Endodermal cell (in vitro differentiated cells): Measurements from ENCODE around the gene MAGEB3. TPM values are rescaled to one million over a fixed set of nuclear protein-coding genes. Genes with fewer than 3 reads are reported as not detected.

Source experiments
- DNase-seq: peaks from one replicate; pipeline ENCODE4 v3.0.0-alpha.2; 2017
- H3K27ac ChIP-seq: 2 replicates; pipeline ENCODE4 v1.5.1; 2013; ENCODE audit warnings: mild to moderate bottlenecking, low read depth, low read length, moderate library complexity
- H3K27me3 ChIP-seq: 2 replicates; pipeline ENCODE4 v1.6.1; 2013; ENCODE audit warnings: mild to moderate bottlenecking, low read length, moderate library complexity; ENCODE audit not compliant: insufficient read depth, control insufficient read depth, poor library complexity, severe bottlenecking
- H3K36me3 ChIP-seq: 2 replicates; pipeline ENCODE4 v1.7.0; 2013; ENCODE audit warnings: mild to moderate bottlenecking, low read length, moderate library complexity; ENCODE audit not compliant: control insufficient read depth, insufficient read depth
- H3K4me1 ChIP-seq: one replicate; pipeline ENCODE4 v1.7.0; 2013; ENCODE audit warnings: low read length; ENCODE audit not compliant: control insufficient read depth, insufficient read depth
- H3K4me3 ChIP-seq: 2 replicates; pipeline ENCODE4 v1.5.1; 2013; ENCODE audit warnings: mild to moderate bottlenecking, low read length, moderate library complexity
- H3K9ac ChIP-seq: 2 replicates; pipeline ENCODE4 v1.6.1; 2013; ENCODE audit warnings: mild to moderate bottlenecking, low read length, moderate library complexity; ENCODE audit not compliant: poor library complexity, severe bottlenecking; ENCODE audit errors: extremely low read depth
- H3K9me3 ChIP-seq: 2 replicates; pipeline ENCODE4 v1.6.1; 2013; ENCODE audit warnings: mild to moderate bottlenecking, low read length, moderate library complexity; ENCODE audit not compliant: control insufficient read depth
- H3K27ac Mint-ChIP-seq: 2 replicates; pipeline ENCODE4 v1.8.0; 2020; ENCODE audit warnings: mixed read lengths
- H3K27me3 Mint-ChIP-seq: 2 replicates; pipeline ENCODE4 v1.8.0; 2021; ENCODE audit warnings: mild to moderate bottlenecking, mixed read lengths; ENCODE audit not compliant: insufficient read depth
- H3K36me3 Mint-ChIP-seq: 2 replicates; pipeline ENCODE4 v1.8.0; 2020; ENCODE audit warnings: low read depth, mixed read lengths
- H3K4me1 Mint-ChIP-seq: 2 replicates; pipeline ENCODE4 v1.8.0; 2020; ENCODE audit warnings: mixed read lengths
- H3K4me3 Mint-ChIP-seq: 2 replicates; pipeline ENCODE4 v1.8.0; 2020; ENCODE audit warnings: mild to moderate bottlenecking, moderate library complexity, mixed read lengths
- H3K9me3 Mint-ChIP-seq: 2 replicates; pipeline ENCODE4 v1.8.0; 2020; ENCODE audit warnings: mild to moderate bottlenecking, mixed read lengths
- WGBS, 2 experiments: methylation state at CpG; one replicate each; pipeline versions ENCODE4 v1.1.5 to v1.1.7; 2013; ENCODE audit warnings: missing lambda C conversion rate in 2 of 2, mixed read lengths in 1 of 2; ENCODE audit not compliant: insufficient coverage in 1 of 2, insufficient read length in 1 of 2; 5-methylcytosine and 5-hydroxymethylcytosine counted together
- total RNA-seq, 2 donors: library from RNA; stranded (reverse); fragmentation: NEBNext Ultra II Directional in 1 of 2; extraction: Animal tissue kit (Norgen Biotek cat#: 25700) in 1 of 2; gene quantifications; 2 replicates in 1 of 2; 3 replicates in 1 of 2; pipeline ENCODE4 v1.2.1, GENCODE V29; 2021
- TF ChIP-seq, protein P1 (sequence below): fragments of 200-600 bp; sonication (generic); conservative IDR thresholded peaks from 2 replicates; pipeline ENCODE4 v1.5.0; 2021; ENCODE audit warnings: antibody characterized with exemption, mild to moderate bottlenecking

MAGEB3 gene
- total RNA-seq, 2 donors from 2014 or later: not detected

DNA sequence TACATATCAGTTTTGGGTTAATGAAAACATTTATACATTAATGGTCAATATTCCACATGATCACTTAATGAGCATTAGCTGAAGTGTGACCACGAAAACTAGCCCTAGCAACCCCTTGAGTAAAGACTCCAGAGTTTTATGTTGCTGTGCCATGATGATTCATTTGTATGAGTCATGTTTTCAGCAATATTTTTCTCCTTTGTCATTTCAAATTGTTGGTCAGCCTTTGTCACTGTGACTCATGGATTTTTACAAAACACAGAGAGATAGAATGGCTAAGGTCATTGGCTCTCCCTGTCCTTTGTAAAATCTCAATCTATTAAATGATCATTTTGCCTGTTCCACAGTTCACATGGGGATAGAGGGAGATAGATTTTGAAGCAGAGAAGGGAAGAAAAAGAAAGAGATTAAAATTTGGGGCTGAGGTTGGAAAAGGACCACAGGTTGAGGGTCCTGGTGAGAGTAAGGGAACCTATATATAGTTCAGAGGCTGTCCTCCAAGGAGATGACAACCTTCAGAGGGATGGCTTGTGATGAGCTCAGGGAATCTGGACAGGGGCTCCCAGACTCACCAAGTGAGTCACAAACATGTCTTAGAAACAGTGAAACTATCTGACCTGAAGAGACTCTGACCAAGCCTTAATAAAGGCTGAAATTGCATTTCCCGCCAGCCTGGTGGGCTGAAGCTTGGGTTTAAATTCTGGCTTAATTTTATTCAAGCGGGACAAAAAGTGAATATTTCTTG lies 53.2 kb downstream of the MAGEB3 start:
- no peak for DNase-seq
- H3K36me3 Mint-ChIP-seq: no peaks in the 10 kb centered on the region
- no peaks in the 10 kb centered on the region for H3K27me3 Mint-ChIP-seq
- Histone ChIP-seq H3K4me3 (no peak overlapping the region), H3K27ac (no peak overlapping the region), H3K36me3 (no peaks in the 10 kb centered on the region), H3K9me3 (no peaks in the 10 kb centered on the region), H3K9ac (no peak overlapping the region), H3K27me3 (no peaks in the 10 kb centered on the region), H3K4me1 (no peaks in the 10 kb centered on the region)
- no peak overlapping the region for H3K4me3 Mint-ChIP-seq
- H3K9me3 Mint-ChIP-seq: no peaks in the 10 kb centered on the region
- TF ChIP-seq, protein P1, sequence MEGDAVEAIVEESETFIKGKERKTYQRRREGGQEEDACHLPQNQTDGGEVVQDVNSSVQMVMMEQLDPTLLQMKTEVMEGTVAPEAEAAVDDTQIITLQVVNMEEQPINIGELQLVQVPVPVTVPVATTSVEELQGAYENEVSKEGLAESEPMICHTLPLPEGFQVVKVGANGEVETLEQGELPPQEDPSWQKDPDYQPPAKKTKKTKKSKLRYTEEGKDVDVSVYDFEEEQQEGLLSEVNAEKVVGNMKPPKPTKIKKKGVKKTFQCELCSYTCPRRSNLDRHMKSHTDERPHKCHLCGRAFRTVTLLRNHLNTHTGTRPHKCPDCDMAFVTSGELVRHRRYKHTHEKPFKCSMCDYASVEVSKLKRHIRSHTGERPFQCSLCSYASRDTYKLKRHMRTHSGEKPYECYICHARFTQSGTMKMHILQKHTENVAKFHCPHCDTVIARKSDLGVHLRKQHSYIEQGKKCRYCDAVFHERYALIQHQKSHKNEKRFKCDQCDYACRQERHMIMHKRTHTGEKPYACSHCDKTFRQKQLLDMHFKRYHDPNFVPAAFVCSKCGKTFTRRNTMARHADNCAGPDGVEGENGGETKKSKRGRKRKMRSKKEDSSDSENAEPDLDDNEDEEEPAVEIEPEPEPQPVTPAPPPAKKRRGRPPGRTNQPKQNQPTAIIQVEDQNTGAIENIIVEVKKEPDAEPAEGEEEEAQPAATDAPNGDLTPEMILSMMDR: no peak
- no peak overlapping the region for H3K27ac Mint-ChIP-seq
- no peaks in the 10 kb centered on the region for H3K4me1 Mint-ChIP-seq
- 92% methylated on average over 2 of the region's 3 CpGs; no CpG with 5 or more reads in 1 of the 2 experiments for WGBS, 2 experiments

Other genes with a start within 250 kb of the MAGEB3 start
- not detected for gene MAGEB2, start 15.1 kb upstream of the MAGEB3 start, total RNA-seq
- not detected for gene MAGEB4, start 11.3 kb downstream of the MAGEB3 start, total RNA-seq
- under 1 TPM; 0.18 to 0.33 TPM for gene MAGEB1, start 16.5 kb downstream of the MAGEB3 start, total RNA-seq
- gene NR0B1, start 78.7 kb downstream of the MAGEB3 start, total RNA-seq: 10 to 100 TPM in 1 of 2 donors, 1 to 10 TPM in 1; 9.6 to 15.2 TPM